ENCODE data around the gene NCAPG2. TPM values are rescaled to one million over a fixed set of nuclear protein-coding genes. Genes with fewer than 3 reads are reported as not detected.

NCAPG2 gene
- total and polyA plus RNA-seq, 2 donors (not counting 1 experiment from before 2014, with no cell fraction given) = 10.9 to 18.7 TPM

GRCh38 chr7:158616050-158616449, 88.6 kb downstream of the NCAPG2 start:
- TF ChIP-seq CTCF (conservative IDR thresholded peaks at IDR 0.05 in 1 of 2, IDR thresholded peaks at IDR 0.05 in 1 of 2; ENCODE audit: low read depth in 1 of 2, low read length in 2 of 2) (no peak), EZH2 (IDR thresholded peaks at IDR 0.05; ENCODE audit: low read length, missing control alignments) (no peak)
- Histone ChIP-seq H3K4me1 (ENCODE audit: control insufficient read depth, extremely low read depth, insufficient read depth, low read length) (peaks cover 2% of the 10 kb centered on the region), H2AFZ (ENCODE audit: low read length) (no peak overlapping the region)

GRCh38 chr7:158614700-158615099, 89.9 kb downstream of the NCAPG2 start:
- Histone ChIP-seq H3K4me1 (ENCODE audit: control insufficient read depth, extremely low read depth, insufficient read depth, low read length) (peaks cover 2% of the 10 kb centered on the region), H3K79me2 (ENCODE audit: control insufficient read depth, insufficient read depth, low read length) (no peaks in the 10 kb centered on the region), H4K20me1 (ENCODE audit: control insufficient read depth, extremely low read depth, insufficient read depth, low read length) (no peaks in the 10 kb centered on the region), H3K27ac (ENCODE audit: insufficient read depth, low read length) (no peak overlapping the region), H3K9me3 (ENCODE audit: control insufficient read depth, insufficient read depth, low read depth, low read length) (no peaks in the 10 kb centered on the region), H3K4me2 (ENCODE audit: extremely low read depth, insufficient read depth, low read length) (no peak overlapping the region), H3K36me3 (ENCODE audit: control insufficient read depth, insufficient read depth, low read length) (peaks cover 3% of the 10 kb centered on the region), H3K4me3 (replicated peaks in 1 of 4; ENCODE audit: control extremely low read depth in 1 of 4, insufficient read depth in 1 of 4, low read depth in 3 of 4, low read length in 4 of 4) (no peak overlapping the region), H3K27me3 (ENCODE audit: control insufficient read depth, insufficient read depth, low read length) (no peaks in the 10 kb centered on the region), H3K9ac (ENCODE audit: insufficient read depth, low read length) (no peak overlapping the region), H2AFZ (ENCODE audit: low read length) (no peak overlapping the region)
- peak; percentile 65 to 68 for DNase-seq (ENCODE audit: low read depth in 2 of 2)
- TF ChIP-seq CTCF (conservative IDR thresholded peaks at IDR 0.05 in 1 of 2, IDR thresholded peaks at IDR 0.05 in 1 of 2; ENCODE audit: low read depth in 1 of 2, low read length in 2 of 2) (no peak), EZH2 (IDR thresholded peaks at IDR 0.05; ENCODE audit: low read length, missing control alignments) (no peak)

More at GRCh38 chr7:158616050-158616449, 88.6 kb downstream of the NCAPG2 start:
- Histone ChIP-seq H3K27ac (ENCODE audit: insufficient read depth, low read length) (no peak overlapping the region), H3K4me2 (ENCODE audit: extremely low read depth, insufficient read depth, low read length) (no peak overlapping the region), H3K4me3 (replicated peaks in 1 of 4; ENCODE audit: control extremely low read depth in 1 of 4, insufficient read depth in 1 of 4, low read depth in 3 of 4, low read length in 4 of 4) (no peak overlapping the region), H3K9me3 (ENCODE audit: control insufficient read depth, insufficient read depth, low read depth, low read length) (no peaks in the 10 kb centered on the region), H3K36me3 (ENCODE audit: control insufficient read depth, insufficient read depth, low read length) (peaks cover 3% of the 10 kb centered on the region), H3K9ac (ENCODE audit: insufficient read depth, low read length) (no peak overlapping the region), H3K27me3 (ENCODE audit: control insufficient read depth, insufficient read depth, low read length) (no peaks in the 10 kb centered on the region), H4K20me1 (ENCODE audit: control insufficient read depth, extremely low read depth, insufficient read depth, low read length) (no peaks in the 10 kb centered on the region), H3K79me2 (ENCODE audit: control insufficient read depth, insufficient read depth, low read length) (no peaks in the 10 kb centered on the region)
- no peak for DNase-seq (ENCODE audit: low read depth in 2 of 2)

GRCh38 chr7:158613481-158613880, 91.1 kb downstream of the NCAPG2 start:
- no peaks in the 10 kb centered on the region for H3K36me3 ChIP-seq (ENCODE audit: control insufficient read depth, insufficient read depth, low read length)
- H3K79me2 ChIP-seq (ENCODE audit: control insufficient read depth, insufficient read depth, low read length) = no peaks in the 10 kb centered on the region
- peaks cover 2% of the 10 kb centered on the region for H3K4me1 ChIP-seq (ENCODE audit: control insufficient read depth, extremely low read depth, insufficient read depth, low read length)
- no peak overlapping the region for H3K27ac ChIP-seq (ENCODE audit: insufficient read depth, low read length)
- no peaks in the 10 kb centered on the region for H4K20me1 ChIP-seq (ENCODE audit: control insufficient read depth, extremely low read depth, insufficient read depth, low read length)
- TF ChIP-seq EZH2 (IDR thresholded peaks at IDR 0.05; ENCODE audit: low read length, missing control alignments) = no peak
- no peak for TF ChIP-seq CTCF (conservative IDR thresholded peaks at IDR 0.05 in 1 of 2, IDR thresholded peaks at IDR 0.05 in 1 of 2; ENCODE audit: low read depth in 1 of 2, low read length in 2 of 2)
- no peak overlapping the region for H3K4me2 ChIP-seq (ENCODE audit: extremely low read depth, insufficient read depth, low read length)
- no peak overlapping the region for H3K9ac ChIP-seq (ENCODE audit: insufficient read depth, low read length)
- H2AFZ ChIP-seq (ENCODE audit: low read length) = no peak overlapping the region
- no peaks in the 10 kb centered on the region for H3K9me3 ChIP-seq (ENCODE audit: control insufficient read depth, insufficient read depth, low read depth, low read length)
- no peaks in the 10 kb centered on the region for H3K27me3 ChIP-seq (ENCODE audit: control insufficient read depth, insufficient read depth, low read length)
- peak in 1 of 2 donors; percentile 26 for DNase-seq (ENCODE audit: low read depth in 2 of 2)
- no peak overlapping the region for H3K4me3 ChIP-seq (replicated peaks in 1 of 4; ENCODE audit: control extremely low read depth in 1 of 4, insufficient read depth in 1 of 4, low read depth in 3 of 4, low read length in 4 of 4)
